Measurements from ENCODE around the gene HPS6. TPM values are rescaled to one million over a fixed set of nuclear protein-coding genes. Genes with fewer than 3 reads are reported as not detected.

Gene HPS6
- total RNA-seq, 8 experiments from 2014 or later: 8.1 to 19.3 (median 13.6) TPM

- in situ Hi-C loops (cut with MboI; ENCODE audit: low pct_unique_long_range_greater_than_20kb in 2 of 9, low sequenced_read_pairs in 9 of 9, unreplicated experiment in 9 of 9): no loop called here
Measured at GRCh38 chr10:102114861-102115618, 49.9 kb downstream of the HPS6 start.

GRCh38 chr10:102115775-102116174 is 50.6 kb downstream of the HPS6 start:
- ATAC-seq (replicated peaks in 6 of 8): no peak
- in situ Hi-C loops (cut with MboI; ENCODE audit: low pct_unique_long_range_greater_than_20kb in 2 of 9, low sequenced_read_pairs in 9 of 9, unreplicated experiment in 9 of 9): no loop called here
- peak overlapping the region in 4 of 5 donors; percentile 53 to 79 (median 76) for H3K4me3 ChIP-seq
- peaks cover 40 to 42% of the 10 kb centered on the region in 2 donors for H3K4me1 ChIP-seq (replicated peaks in 1 of 2)
- peak overlapping the region; percentile 95 for H3K27ac ChIP-seq
- 20 to 83% (median 43%) methylated on average over 1 to 3 of the region's 3 CpGs; no CpG with 5 or more reads in 1 of the 10 experiments for WGBS, 10 experiments

More at GRCh38 chr10:102114861-102115618, 49.9 kb downstream of the HPS6 start:
- 0 to 34% methylated on average over 1 to 2 of the region's 23 CpGs; no CpG with 5 or more reads in 8 of the 10 experiments for WGBS, 10 experiments
- peak overlapping the region; percentile 53 to 79 (median 75) for H3K4me3 ChIP-seq
- H3K4me1 ChIP-seq (replicated peaks in 1 of 2): peaks cover 40 to 42% of the 10 kb centered on the region in 2 donors
- peak overlapping the region; percentile 95 for H3K27ac ChIP-seq
- ATAC-seq (replicated peaks in 6 of 8): peak; percentile 45 to 67 (median 58)

DNA sequence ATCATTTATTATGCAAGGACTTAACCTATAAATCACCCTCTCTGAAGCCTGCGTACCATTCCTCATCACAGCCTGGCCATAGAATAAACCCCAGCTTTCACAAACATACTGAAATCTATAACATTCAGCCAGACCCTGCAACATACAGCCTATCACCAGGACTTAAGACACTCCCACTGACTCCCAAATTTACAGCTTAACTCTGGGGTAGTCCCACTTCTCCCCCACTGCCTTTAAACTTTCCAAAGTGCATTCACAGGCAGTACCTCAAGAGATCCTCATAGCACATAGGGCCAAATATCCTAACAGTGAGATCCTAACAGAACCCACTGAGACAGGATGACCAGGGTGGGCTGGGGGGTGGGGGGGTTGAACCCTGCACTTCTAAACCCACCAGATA is 51.5 kb downstream of the HPS6 start:
- H3K4me1 ChIP-seq (replicated peaks in 1 of 2): peaks cover 45 to 48% of the 10 kb centered on the region in 2 donors
- H3K4me3 ChIP-seq: peak overlapping the region; percentile 47 to 73 (median 53)
- ATAC-seq (replicated peaks in 6 of 8): no peak
- 80 to 100% (median 86%) methylated on average over 1 of the region's 1 CpG; no CpG with 5 or more reads in 4 of the 10 experiments for WGBS, 10 experiments
- peak overlapping the region; percentile 91 to 93 for H3K27ac ChIP-seq
- in situ Hi-C loops (cut with MboI; ENCODE audit: low pct_unique_long_range_greater_than_20kb in 2 of 9, low sequenced_read_pairs in 9 of 9, unreplicated experiment in 9 of 9): no loop called here

Other genes with a start within 250 kb of the HPS6 start
- 100 to 1,000 TPM in 7 of 8 experiments, 10 to 100 TPM in 1; 70.5 to 193 (median 171) TPM for gene OGA, start 246.9 kb upstream of the HPS6 start, total RNA-seq
- 1 to 10 TPM; 1.4 to 8.8 (median 4.9) TPM for gene KCNIP2, start 221.5 kb upstream of the HPS6 start, total RNA-seq
- 10 to 100 TPM in 4 of 8 experiments, 1 to 10 TPM in 4; 5.5 to 18.3 (median 10.0) TPM for gene ARMH3, start 9.2 kb upstream of the HPS6 start, total RNA-seq
- 100 to 1,000 TPM in 1 of 8 experiments, 10 to 100 TPM in 7; 36.7 to 132 (median 85.4) TPM for gene LDB1, start 55.0 kb downstream of the HPS6 start, total RNA-seq
- gene PPRC1, start 67.7 kb downstream of the HPS6 start, total RNA-seq: 10 to 100 TPM in 7 of 8 experiments, 1 to 10 TPM in 1; 7.8 to 46.4 (median 15.3) TPM
- gene NOLC1, start 87.0 kb downstream of the HPS6 start, total RNA-seq: 100 to 1,000 TPM in 3 of 8 experiments, 10 to 100 TPM in 5; 63.5 to 149 (median 98.3) TPM
- 1 to 10 TPM in 1 of 8 experiments, under 1 TPM in 5, not detected in 2; 0.13 to 1.8 (median 0.41) TPM for gene ELOVL3, start 160.9 kb downstream of the HPS6 start, total RNA-seq
- under 1 TPM in 4 of 8 experiments, not detected in 4; 0.05 to 0.33 (median 0.22) TPM for gene PITX3, start 176.2 kb downstream of the HPS6 start, total RNA-seq
- 10 to 100 TPM; 28.4 to 47.8 (median 39.1) TPM for gene GBF1, start 180.2 kb downstream of the HPS6 start, total RNA-seq

Measured in motor neuron (in vitro differentiated cells).